Right hindlimb (tissue), 1 donor: Measurements from ENCODE around the gene MCFD2.
"Not testable (repeated sequence)": the region's sequence is repeated elsewhere in the genome, so short reads cannot be mapped to it uniquely, and the experiment has no call there.

Experiments
- DNase-seq: peaks from one replicate; pipeline ENCODE4 v3.0.0-alpha.2; 2018

MCFD2 gene

GRCh38 chr2:46900381-46900780, 15.2 kb downstream of the MCFD2 start:
- no peak for DNase-seq

GRCh38 chr2:46899053-46899452, 16.6 kb downstream of the MCFD2 start:
- DNase-seq, result no peak

GRCh38 chr2:46898024-46898423, 17.6 kb downstream of the MCFD2 start:
- no peak for DNase-seq

DNA sequence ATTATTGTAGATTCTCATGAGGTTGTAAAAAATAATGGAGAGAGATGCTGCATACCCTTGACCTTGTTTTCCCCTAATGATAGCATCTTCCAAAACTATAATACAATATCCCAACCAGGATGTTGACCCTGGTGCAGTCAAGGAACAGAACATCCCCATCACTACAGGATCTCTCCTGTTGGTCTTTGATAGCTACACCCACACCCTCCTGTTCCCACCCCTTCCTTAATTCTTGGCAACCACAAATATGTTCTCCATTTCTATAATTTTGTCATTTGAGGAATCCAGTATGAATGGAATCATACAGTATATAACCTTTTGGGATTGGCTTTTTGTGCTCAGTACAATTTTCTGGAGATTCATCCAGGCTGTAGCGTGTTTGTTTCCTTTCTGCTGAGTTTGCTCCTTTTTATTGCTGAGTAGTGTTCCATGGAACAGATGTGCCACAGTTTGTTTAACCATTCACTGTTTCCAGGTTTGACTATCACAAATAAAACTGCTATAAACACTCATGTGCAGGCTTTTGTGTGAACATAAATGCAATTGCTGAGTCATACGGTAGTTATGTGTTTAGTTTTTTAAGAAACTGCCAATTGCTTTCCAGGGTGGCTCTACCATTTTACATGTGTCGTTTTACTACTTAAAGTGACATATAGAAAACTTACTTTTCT, 22.2 kb downstream of the MCFD2 start:
- DNase-seq, result no peak

DNA sequence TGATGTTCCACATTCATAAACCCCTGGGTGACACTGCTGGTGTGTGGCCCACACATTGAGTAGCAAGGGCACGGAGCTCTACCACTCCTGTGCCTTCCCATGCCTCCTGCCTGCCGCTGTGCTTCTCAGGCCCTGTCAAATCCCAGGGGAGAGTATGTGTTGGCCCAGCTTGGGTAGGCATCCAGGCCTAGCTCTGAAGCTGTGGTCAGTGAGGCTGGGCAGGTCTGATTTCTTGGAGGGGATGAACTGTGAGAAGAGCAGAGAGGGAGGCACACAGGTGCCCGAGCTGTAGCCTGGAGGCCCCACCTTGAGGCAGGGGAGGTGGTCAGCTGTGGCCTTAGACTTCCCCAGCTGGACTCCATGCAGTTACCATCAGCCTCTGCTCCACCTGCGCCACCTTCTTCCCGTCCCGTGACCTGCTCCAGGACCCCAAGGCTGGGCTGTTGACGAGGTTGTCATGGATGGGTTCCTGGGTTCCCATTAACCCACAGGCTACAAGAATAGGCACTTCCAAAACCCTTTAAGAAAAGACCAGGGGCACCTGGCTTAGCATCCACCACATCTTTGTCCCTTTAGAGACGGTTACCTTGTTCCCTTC, 23.6 kb downstream of the MCFD2 start:
- DNase-seq, result no peak

DNA sequence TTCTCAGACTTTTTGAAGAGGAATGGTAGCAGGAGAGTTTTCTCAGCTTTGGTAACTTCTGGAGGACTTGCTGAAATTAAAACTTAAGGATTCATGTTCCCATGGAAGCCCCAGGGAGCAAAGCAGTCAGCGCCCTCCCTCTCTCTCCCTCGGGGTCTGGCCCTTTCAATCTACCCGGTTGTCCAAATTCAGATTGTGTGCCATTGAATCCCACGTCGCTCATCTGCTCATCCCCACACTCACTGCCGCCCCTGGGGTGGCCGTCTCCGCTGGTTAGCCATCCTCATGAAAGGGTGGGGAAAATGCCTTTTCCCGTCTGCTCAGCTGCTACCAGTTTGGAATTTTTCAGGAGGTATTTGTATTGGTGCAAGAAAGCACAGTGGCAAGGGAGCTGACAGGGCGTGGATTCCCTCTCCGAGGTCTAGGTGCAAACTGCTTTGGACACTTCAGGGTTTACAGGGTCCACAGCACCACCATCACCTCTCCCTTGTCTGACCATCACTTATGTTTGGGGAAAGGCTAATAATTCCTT, 27.1 kb downstream of the MCFD2 start:
- DNase-seq, result no peak

DNA sequence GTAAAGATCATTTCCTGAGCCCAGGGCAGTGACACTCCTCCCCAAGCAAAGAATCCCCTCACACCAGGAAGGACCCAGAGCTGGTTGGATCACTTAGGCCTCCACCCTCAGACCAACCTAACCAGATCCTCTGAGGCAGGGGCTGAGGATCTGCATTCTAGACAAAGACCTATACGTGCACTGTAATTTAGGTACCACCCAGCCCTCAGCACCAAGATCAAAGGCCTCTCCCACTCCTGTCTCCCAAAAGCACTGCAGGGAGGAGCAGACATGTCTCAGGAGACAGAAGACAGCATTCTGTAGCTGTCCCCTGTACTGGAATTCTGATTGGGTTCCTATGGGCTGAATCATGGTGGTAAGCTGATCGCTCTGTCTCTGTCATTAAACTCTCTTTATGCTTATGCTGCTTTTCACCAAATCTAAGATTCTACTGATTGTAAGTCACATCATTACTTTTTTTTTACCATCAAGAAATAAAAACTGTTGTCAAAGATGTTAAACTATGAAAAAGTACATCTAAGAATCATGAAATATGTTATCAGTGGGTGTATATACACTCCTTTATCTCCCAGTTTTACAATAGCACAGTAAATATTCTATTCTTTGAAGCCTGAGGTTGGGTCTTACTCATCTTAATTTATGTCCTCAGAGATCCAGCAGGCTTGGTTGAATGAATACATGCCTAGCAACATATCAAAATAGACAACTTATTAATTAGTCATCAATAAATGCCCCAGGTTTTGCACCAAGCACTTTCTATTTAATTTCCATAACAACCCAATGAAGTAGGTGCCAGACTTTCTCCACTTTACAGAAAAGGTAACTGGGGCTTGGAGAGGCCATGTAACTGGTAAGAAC, 28.3 kb downstream of the MCFD2 start:
- DNase-seq, result no peak

GRCh38 chr2:46886268-46887027, 29.2 kb downstream of the MCFD2 start:
- no peak for DNase-seq

DNA sequence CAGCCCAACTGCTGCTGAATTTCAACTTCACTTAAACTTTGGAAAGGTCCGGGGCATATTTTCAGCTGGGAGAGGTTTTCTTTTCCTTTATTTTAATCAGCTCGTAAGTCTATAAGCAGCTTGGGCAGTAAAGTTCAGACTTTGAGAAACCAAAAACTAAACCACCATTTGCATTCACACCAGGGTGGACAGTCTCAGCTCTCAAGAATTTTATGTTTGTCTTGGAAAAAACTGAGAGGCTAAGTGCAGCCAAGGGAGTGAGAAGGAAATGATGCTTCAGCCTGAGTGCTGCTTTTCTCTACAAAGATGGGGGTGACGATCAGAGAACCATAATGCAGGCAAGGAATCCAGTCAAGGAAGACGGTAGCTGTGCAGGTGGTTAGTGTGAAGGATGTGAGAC, 30.2 kb downstream of the MCFD2 start:
- DNase-seq, result no peak

GRCh38 chr2:46879511-46879910, 36.1 kb downstream of the MCFD2 start:
- DNase-seq, result no peak

- peak; percentile 77 for DNase-seq
These were observed 36.7 kb downstream of the MCFD2 start for GRCh38 chr2:46878886-46879285.

DNA sequence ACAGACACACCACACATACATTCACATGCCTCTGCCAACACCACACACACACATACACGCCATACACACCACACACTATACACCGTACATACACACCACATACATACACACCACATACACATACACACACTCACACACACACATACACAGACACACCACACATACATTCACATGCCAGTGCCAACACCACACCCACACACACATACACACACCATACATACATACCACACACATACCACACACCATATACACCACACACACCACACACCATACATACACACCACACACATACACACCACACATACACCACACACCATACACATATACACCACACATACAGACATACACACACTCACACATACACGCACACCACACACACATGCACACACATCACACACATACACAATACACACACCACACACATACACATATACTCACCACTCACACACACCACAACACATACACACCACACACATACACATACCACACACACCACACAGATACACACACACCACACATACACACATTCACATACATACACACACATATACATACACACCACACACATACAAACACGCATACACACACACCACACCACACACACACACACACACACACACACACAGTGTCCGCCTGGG, 37.2 kb downstream of the MCFD2 start:
- DNase-seq, result peak; percentile 10

DNA sequence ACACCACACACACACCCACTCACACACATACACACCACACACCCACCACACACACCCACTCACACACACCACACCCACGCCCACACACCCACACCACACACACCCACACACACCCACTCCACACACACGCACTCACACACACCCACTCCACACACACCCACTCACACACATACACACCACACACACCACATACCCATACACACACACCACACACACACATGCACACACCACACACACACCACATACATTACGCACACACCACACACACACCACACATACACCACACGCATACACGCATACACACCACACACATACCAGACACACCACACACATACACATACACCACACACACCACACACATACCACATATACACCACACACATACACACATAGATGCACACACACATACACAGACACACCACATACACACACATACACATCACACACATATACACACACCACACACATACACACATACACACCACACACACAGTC, 37.9 kb downstream of the MCFD2 start:
- no peak for DNase-seq

GRCh38 chr2:46876741-46877384, 38.7 kb downstream of the MCFD2 start:
- DNase-seq, result peak; percentile 22

- not testable (repeated sequence) for DNase-seq
These were observed 39.5 kb downstream of the MCFD2 start for GRCh38 chr2:46875962-46876689.

- DNase-seq, result no peak
These were observed 40.2 kb downstream of the MCFD2 start for GRCh38 chr2:46875226-46875899.

GRCh38 chr2:46874236-46874929, 41.2 kb downstream of the MCFD2 start:
- DNase-seq, result no peak

DNA sequence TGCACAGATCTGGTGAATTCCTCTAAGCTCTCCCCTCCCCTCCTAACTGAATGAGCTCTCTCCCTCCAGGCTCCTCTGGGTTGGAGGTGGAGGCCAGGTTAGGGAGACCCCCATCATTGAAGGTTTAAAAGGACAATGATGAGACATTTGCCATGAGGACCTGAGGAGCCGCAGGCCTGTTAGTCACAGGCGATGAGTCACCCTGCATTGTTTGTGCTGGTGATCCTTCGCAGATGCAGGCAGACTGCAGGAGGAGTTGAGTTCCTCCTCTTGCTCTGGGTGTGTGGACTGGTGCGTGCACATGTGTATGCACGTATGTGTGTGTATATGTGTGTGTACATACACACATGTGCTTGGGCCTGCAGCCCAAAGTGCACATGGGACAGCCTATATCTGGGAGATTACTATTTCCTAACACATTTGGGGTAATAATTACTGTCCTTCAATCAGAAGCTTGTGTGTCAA, 42.0 kb downstream of the MCFD2 start:
- peak; percentile 55 for DNase-seq

- no peak for DNase-seq
These were observed 42.6 kb downstream of the MCFD2 start for GRCh38 chr2:46872902-46873603.
